ENCODE results near the gene PSMD1.

DNA sequence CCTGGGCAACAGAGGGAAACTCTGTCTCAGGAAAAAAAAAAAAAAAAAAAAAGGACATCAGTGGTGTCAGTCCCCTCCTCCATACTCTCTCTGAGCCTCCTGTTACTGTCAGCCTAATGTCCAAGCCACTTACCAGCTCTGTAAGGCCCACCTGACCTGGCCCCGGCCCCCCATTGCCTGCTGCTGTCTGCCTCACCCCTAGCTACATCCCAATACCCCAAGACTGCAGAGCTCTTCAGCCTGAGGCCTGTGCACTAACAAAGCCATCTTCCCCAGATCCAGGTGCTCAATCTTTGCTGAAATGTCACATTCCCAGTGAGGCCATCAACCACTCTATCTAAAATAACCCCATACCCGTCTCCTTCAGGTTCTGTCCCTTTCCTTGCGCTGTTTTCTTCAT is 147.5 kb downstream of the PSMD1 start:
- no peak for TF ChIP-seq CTCF (IDR thresholded peaks at IDR 0.05)
- peak in 1 of 2 donors; percentile 10 for TF ChIP-seq POLR2AphosphoS5 (IDR thresholded peaks at IDR 0.05)
- TF ChIP-seq POLR2A (IDR thresholded peaks at IDR 0.05; ENCODE audit: low read depth) = no peak

All from esophagus muscularis mucosa (tissue), 3 donors.